HG02798 (cell line): ENCODE data around the gene CCDC85A.
"Not testable (repeated sequence)": the region's sequence is repeated elsewhere in the genome, so short reads cannot be mapped to it uniquely, and the experiment has no call there.

Experiments used
- ATAC-seq: cut with Tn5 transposase; IDR thresholded peaks from one replicate; pipeline ENCODE4 v1.9.1; 2021; ENCODE audit warnings: mild to moderate bottlenecking; ENCODE audit not compliant: unreplicated experiment, poor library complexity

Gene CCDC85A

GRCh38 chr2:56183643-56184499 is at the start of gene CCDC85A:
TSS of gene CCDC85A (plus strand) at chr2:56183990. CDS start at chr2:56184625, 635 bp downstream.
- ATAC-seq = peak; percentile 97

GRCh38 chr2:56134861-56135260 is 48.9 kb upstream of the CCDC85A start:
- ATAC-seq = no peak

- not testable (repeated sequence) for ATAC-seq
Measured at GRCh38 chr2:56142497-56143061, 41.2 kb upstream of the CCDC85A start.

GRCh38 chr2:56147907-56148306 is 35.9 kb upstream of the CCDC85A start:
- ATAC-seq = no peak

- peak; percentile 45 for ATAC-seq
Measured at GRCh38 chr2:56148825-56149224, 35.0 kb upstream of the CCDC85A start.

GRCh38 chr2:56151841-56152240 is 31.9 kb upstream of the CCDC85A start:
- no peak for ATAC-seq

- ATAC-seq = no peak
Measured at GRCh38 chr2:56155188-56155587, 28.6 kb upstream of the CCDC85A start.

GRCh38 chr2:56159875-56160274 is 23.9 kb upstream of the CCDC85A start:
- ATAC-seq = not testable (repeated sequence)

GRCh38 chr2:56167616-56168562 is 15.9 kb upstream of the CCDC85A start:
- no peak for ATAC-seq

- ATAC-seq = no peak
Measured at GRCh38 chr2:56169521-56169920, 14.3 kb upstream of the CCDC85A start.

- no peak for ATAC-seq
Measured at GRCh38 chr2:56170504-56170903, 13.3 kb upstream of the CCDC85A start.

- no peak for ATAC-seq
Measured at GRCh38 chr2:56170988-56171387, 12.8 kb upstream of the CCDC85A start.

- ATAC-seq = no peak
Measured at GRCh38 chr2:56175779-56176178, 8.0 kb upstream of the CCDC85A start.

GRCh38 chr2:56177420-56178220 is 6.2 kb upstream of the CCDC85A start:
- ATAC-seq = peak; percentile 78

GRCh38 chr2:56179931-56180330 is 3.9 kb upstream of the CCDC85A start:
- ATAC-seq = no peak

- ATAC-seq = no peak
Measured at GRCh38 chr2:56182420-56182819, 1.4 kb upstream of the CCDC85A start.

GRCh38 chr2:56184500-56185011 is 766 bp downstream of the CCDC85A start:
- ATAC-seq = peak; percentile 10

GRCh38 chr2:56185101-56185581 is 1.4 kb downstream of the CCDC85A start:
- no peak for ATAC-seq

- no peak for ATAC-seq
Measured at GRCh38 chr2:56185582-56186046, 1.8 kb downstream of the CCDC85A start.
